Panc1 (cell line): ENCODE measurements around the gene SLC22A12. TPM values are rescaled to one million over a fixed set of nuclear protein-coding genes. Genes with fewer than 3 reads are reported as not detected.
A peak's percentile ranks its signal among the peaks of the same experiment; 100 is the strongest.

ENCODE experiments used
- ATAC-seq: fragments of 200-7000 bp; cut with Tn5 transposase; 2 replicates; pipeline ENCODE4 v1.9.1; 2020; ENCODE audit warnings: mild to moderate bottlenecking, moderate library complexity
- BruUV-seq: library from RNA; stranded (reverse); fragments of 400-500 nt; replicated peaks from 2 replicates; lab custom pipeline; 2021; lab: Mats Ljungman, UMichigan
- CTCF ChIA-PET: fragments of 300-600 bp; sonication (Branson Sonifier 250); formaldehyde crosslinking; loops from one replicate; lab custom pipeline; 2022; ENCODE audit warnings: antibody characterized with exemption; lab: Charles Lee
- POLR2A ChIA-PET: fragments of 300-600 bp; sonication (Branson Sonifier 250); formaldehyde crosslinking; loops from one replicate; lab custom pipeline; 2022; ENCODE audit warnings: antibody characterized with exemption; lab: Charles Lee
- DNase-seq: peaks from one replicate; pipeline ENCODE4 v3.0.0-alpha.2; 2010; ENCODE audit warnings: low read depth, low spot score
- H3K27ac ChIP-seq: 2 replicates; pipeline ENCODE4 v1.5.1; 2011; ENCODE audit warnings: mild to moderate bottlenecking, low read length, inconsistent platforms
- H3K27me3 ChIP-seq: fragments of 200-500 bp; sonication (Bioruptor generic); 2 replicates; pipeline ENCODE4 v1.6.0; 2014; ENCODE audit warnings: low read length, inconsistent platforms; ENCODE audit not compliant: control insufficient read depth, insufficient read depth
- H3K36me3 ChIP-seq: fragments of 200-500 bp; sonication (Bioruptor generic); 2 replicates; pipeline ENCODE4 v1.5.1; 2014; ENCODE audit warnings: inconsistent platforms, mild to moderate bottlenecking, low read length, moderate library complexity; ENCODE audit not compliant: control insufficient read depth, insufficient read depth
- H3K4me1 ChIP-seq: 2 replicates; pipeline ENCODE4 v1.5.1; 2011; ENCODE audit warnings: inconsistent platforms, mild to moderate bottlenecking, low read length, moderate library complexity; ENCODE audit not compliant: control insufficient read depth, insufficient read depth
- H3K4me3 ChIP-seq, 2 experiments: 2 replicates each; pipeline ENCODE4 v1.5.1; 2011 to 2012; ENCODE audit warnings: low read depth in 2 of 2, low read length in 2 of 2, mild to moderate bottlenecking in 2 of 2, inconsistent platforms in 1 of 2, moderate library complexity in 1 of 2
- H3K9me3 ChIP-seq: fragments of 200-500 bp; sonication (Bioruptor generic); 2 replicates; pipeline ENCODE4 v1.5.1; 2014; ENCODE audit warnings: low read depth, mild to moderate bottlenecking, inconsistent platforms, low read length, moderate library complexity; ENCODE audit not compliant: control insufficient read depth, insufficient read depth
- POLR2AphosphoS5 ChIP-seq: IDR thresholded peaks from 2 replicates; pipeline ENCODE4 v1.6.1; 2012; ENCODE audit warnings: mild to moderate bottlenecking, low read depth, low read length, moderate library complexity
- SIN3A ChIP-seq: IDR thresholded peaks from 2 replicates; pipeline ENCODE4 v1.6.1; 2012; ENCODE audit warnings: low read depth, mild to moderate bottlenecking, low read length, moderate library complexity, borderline replicate concordance; ENCODE audit not compliant: insufficient read depth
- TCF7L2 ChIP-seq: IDR thresholded peaks from 2 replicates; pipeline ENCODE4 v1.6.1; 2011; ENCODE audit warnings: mild to moderate bottlenecking, low read depth, low read length, inconsistent platforms
- in situ Hi-C: cut with HindIII; loops from 2 replicates; pipeline ENCODE4 v1.10.0; 2016; ENCODE audit warnings: low sequenced_read_pairs, low pct_unique_long_range_greater_than_20kb
- intact Hi-C: fragments of 100-400 bp; cut with micrococcal nuclease; formaldehyde crosslinking; loops from one replicate; pipeline ENCODE4 v1.10.0; 2022; ENCODE audit not compliant: unreplicated experiment
- total RNA-seq: library from RNA; stranded (reverse); gene quantifications from one replicate; pipeline ENCODE4 v1.2.1, GENCODE V29; 2021; ENCODE audit not compliant: unreplicated experiment
- TF ChIP-seq, protein P1 (sequence below): fragments of 450-650 bp; IDR thresholded peaks from 2 replicates; pipeline ENCODE4 v1.5.1; 2017; ENCODE audit warnings: mild to moderate bottlenecking
- TF ChIP-seq, protein P2 (sequence below), 2 experiments: IDR thresholded peaks; 2 replicates each; pipeline ENCODE4 v1.6.1; 2011 to 2012; ENCODE audit warnings: low read depth in 2 of 2, control low read depth in 1 of 2, low read length in 1 of 2, mild to moderate bottlenecking in 1 of 2, moderate library complexity in 1 of 2; ENCODE audit not compliant: insufficient read depth in 1 of 2

The SLC22A12 gene
- total RNA-seq, 1 experiment from 2014 or later, result not detected

- in situ Hi-C loops (no loop called here), intact Hi-C loops (loop anchor here (2.0 kb wide), 1 partner anchor 95 kb away; no protein-coding TSS in a partner anchor)
- ChIA-PET POLR2A (no interaction called here), CTCF (no interaction called here)
- peak; percentile 39 for DNase-seq
- no peaks in the 10 kb centered on the region for H3K4me1 ChIP-seq
- H3K9me3 ChIP-seq, result no peaks in the 10 kb centered on the region
- peak; percentile 73 for ATAC-seq
- BruUV-seq, result no TSS peak
- no peaks in the 10 kb centered on the region for H3K36me3 ChIP-seq
- H3K4me3 ChIP-seq, result no peak overlapping the region
- TF ChIP-seq POLR2AphosphoS5 (no peak), TCF7L2 (no peak)
- TF ChIP-seq, protein P1, sequence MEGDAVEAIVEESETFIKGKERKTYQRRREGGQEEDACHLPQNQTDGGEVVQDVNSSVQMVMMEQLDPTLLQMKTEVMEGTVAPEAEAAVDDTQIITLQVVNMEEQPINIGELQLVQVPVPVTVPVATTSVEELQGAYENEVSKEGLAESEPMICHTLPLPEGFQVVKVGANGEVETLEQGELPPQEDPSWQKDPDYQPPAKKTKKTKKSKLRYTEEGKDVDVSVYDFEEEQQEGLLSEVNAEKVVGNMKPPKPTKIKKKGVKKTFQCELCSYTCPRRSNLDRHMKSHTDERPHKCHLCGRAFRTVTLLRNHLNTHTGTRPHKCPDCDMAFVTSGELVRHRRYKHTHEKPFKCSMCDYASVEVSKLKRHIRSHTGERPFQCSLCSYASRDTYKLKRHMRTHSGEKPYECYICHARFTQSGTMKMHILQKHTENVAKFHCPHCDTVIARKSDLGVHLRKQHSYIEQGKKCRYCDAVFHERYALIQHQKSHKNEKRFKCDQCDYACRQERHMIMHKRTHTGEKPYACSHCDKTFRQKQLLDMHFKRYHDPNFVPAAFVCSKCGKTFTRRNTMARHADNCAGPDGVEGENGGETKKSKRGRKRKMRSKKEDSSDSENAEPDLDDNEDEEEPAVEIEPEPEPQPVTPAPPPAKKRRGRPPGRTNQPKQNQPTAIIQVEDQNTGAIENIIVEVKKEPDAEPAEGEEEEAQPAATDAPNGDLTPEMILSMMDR, result peak; percentile 98
- H3K27ac ChIP-seq, result no peak overlapping the region
- H3K27me3 ChIP-seq, result no peaks in the 10 kb centered on the region
Observed at GRCh38 chr11:64553554-64554201, 37.3 kb upstream of the SLC22A12 start.

- DNase-seq, result no peak
- ATAC-seq, result no peak
- Histone ChIP-seq H3K27ac (no peak overlapping the region), H3K36me3 (no peaks in the 10 kb centered on the region), H3K27me3 (no peaks in the 10 kb centered on the region), H3K4me3 (no peak overlapping the region), H3K9me3 (no peaks in the 10 kb centered on the region), H3K4me1 (no peaks in the 10 kb centered on the region)
- in situ Hi-C loops (no loop called here), intact Hi-C loops (no loop called here)
- POLR2A ChIA-PET, result no interaction called here
- CTCF ChIA-PET, result no interaction called here
- BruUV-seq, result no TSS peak
- TF ChIP-seq, protein P2, sequence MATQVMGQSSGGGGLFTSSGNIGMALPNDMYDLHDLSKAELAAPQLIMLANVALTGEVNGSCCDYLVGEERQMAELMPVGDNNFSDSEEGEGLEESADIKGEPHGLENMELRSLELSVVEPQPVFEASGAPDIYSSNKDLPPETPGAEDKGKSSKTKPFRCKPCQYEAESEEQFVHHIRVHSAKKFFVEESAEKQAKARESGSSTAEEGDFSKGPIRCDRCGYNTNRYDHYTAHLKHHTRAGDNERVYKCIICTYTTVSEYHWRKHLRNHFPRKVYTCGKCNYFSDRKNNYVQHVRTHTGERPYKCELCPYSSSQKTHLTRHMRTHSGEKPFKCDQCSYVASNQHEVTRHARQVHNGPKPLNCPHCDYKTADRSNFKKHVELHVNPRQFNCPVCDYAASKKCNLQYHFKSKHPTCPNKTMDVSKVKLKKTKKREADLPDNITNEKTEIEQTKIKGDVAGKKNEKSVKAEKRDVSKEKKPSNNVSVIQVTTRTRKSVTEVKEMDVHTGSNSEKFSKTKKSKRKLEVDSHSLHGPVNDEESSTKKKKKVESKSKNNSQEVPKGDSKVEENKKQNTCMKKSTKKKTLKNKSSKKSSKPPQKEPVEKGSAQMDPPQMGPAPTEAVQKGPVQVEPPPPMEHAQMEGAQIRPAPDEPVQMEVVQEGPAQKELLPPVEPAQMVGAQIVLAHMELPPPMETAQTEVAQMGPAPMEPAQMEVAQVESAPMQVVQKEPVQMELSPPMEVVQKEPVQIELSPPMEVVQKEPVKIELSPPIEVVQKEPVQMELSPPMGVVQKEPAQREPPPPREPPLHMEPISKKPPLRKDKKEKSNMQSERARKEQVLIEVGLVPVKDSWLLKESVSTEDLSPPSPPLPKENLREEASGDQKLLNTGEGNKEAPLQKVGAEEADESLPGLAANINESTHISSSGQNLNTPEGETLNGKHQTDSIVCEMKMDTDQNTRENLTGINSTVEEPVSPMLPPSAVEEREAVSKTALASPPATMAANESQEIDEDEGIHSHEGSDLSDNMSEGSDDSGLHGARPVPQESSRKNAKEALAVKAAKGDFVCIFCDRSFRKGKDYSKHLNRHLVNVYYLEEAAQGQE (IDR thresholded peaks at IDR 0.05; ENCODE audit: insufficient read depth in 1 of 2, low read depth in 2 of 2, low read length in 1 of 2), result no peak
- TF ChIP-seq TCF7L2 (no peak), SIN3A (no peak), POLR2AphosphoS5 (no peak)
- TF ChIP-seq, protein P1, result no peak
Observed at GRCh38 chr11:64556044-64556720, 34.8 kb upstream of the SLC22A12 start.
